Lung microvascular endothelial cell (primary cell): Measurements from ENCODE around the gene DAB2IP. TPM values are rescaled to one million over a fixed set of nuclear protein-coding genes. Genes with fewer than 3 reads are reported as not detected.
"Not testable (repeated sequence)": the region's sequence is repeated elsewhere in the genome, so short reads cannot be mapped to it uniquely, and the experiment has no call there.

Experiments used
- DNase-seq, 2 donors: peaks; one replicate each; pipeline versions ENCODE4 v3.0.0 to v3.0.0-alpha.2; 2010; ENCODE audit warnings: low read depth in 2 of 2
- total RNA-seq: library from RNA; depleted of rRNA; stranded (reverse); fragments of >200 nt; gene quantifications from 2 replicates; pipeline ENCODE4 v1.2.1, GENCODE V29; 2014

Gene DAB2IP
- total RNA-seq, 1 donor from 2014 or later: 14.1 TPM

GRCh38 chr9:121788686-121789366, 137.4 kb downstream of the DAB2IP start:
- DNase-seq: no peak

GRCh38 chr9:121790841-121791240, 139.4 kb downstream of the DAB2IP start:
- DNase-seq: no peak

GRCh38 chr9:121792476-121792875, 141.0 kb downstream of the DAB2IP start:
- not testable (repeated sequence) for DNase-seq

- not testable (repeated sequence) for DNase-seq
Observed at GRCh38 chr9:121794334-121794733, 142.9 kb downstream of the DAB2IP start.

GRCh38 chr9:121797081-121797480, 145.6 kb downstream of the DAB2IP start:
- no peak for DNase-seq

- no peak for DNase-seq
Observed at GRCh38 chr9:121798941-121799340, 147.5 kb downstream of the DAB2IP start.

- no peak for DNase-seq
Observed at GRCh38 chr9:121800376-121800775, 148.9 kb downstream of the DAB2IP start.

- no peak for DNase-seq
Observed at GRCh38 chr9:121801579-121801978, 150.1 kb downstream of the DAB2IP start.

GRCh38 chr9:121802753-121803152, 151.3 kb downstream of the DAB2IP start:
- DNase-seq: no peak

GRCh38 chr9:121807069-121807822, 155.8 kb downstream of the DAB2IP start:
- DNase-seq: no peak

- no peak for DNase-seq
Observed at GRCh38 chr9:121807823-121808278, 156.4 kb downstream of the DAB2IP start.

- DNase-seq: no peak
Observed at GRCh38 chr9:121808781-121809180, 157.3 kb downstream of the DAB2IP start.

- DNase-seq: no peak
Observed at GRCh38 chr9:121809356-121810050, 158.1 kb downstream of the DAB2IP start.

- no peak for DNase-seq
Observed at GRCh38 chr9:121810489-121810888, 159.1 kb downstream of the DAB2IP start.

GRCh38 chr9:121811140-121811539, 159.7 kb downstream of the DAB2IP start:
- DNase-seq: no peak

- DNase-seq: no peak
Observed at GRCh38 chr9:121811751-121812150, 160.3 kb downstream of the DAB2IP start.

- no peak for DNase-seq
Observed at GRCh38 chr9:121812159-121812735, 160.8 kb downstream of the DAB2IP start.

GRCh38 chr9:121813519-121814210, 162.2 kb downstream of the DAB2IP start:
- no peak for DNase-seq

- no peak for DNase-seq
Observed at GRCh38 chr9:121814594-121814993, 163.2 kb downstream of the DAB2IP start.

- DNase-seq: no peak
Observed at GRCh38 chr9:121815084-121815483, 163.7 kb downstream of the DAB2IP start.
